ENCODE results near the gene PPP1R27.
"Not testable (repeated sequence)": the region's sequence is repeated elsewhere in the genome, so short reads cannot be mapped to it uniquely, and the experiment has no call there.

PPP1R27 gene

GRCh38 chr17:81845361-81845760 is 10.5 kb upstream of the PPP1R27 start:
- TF ChIP-seq POLR2A (IDR thresholded peaks at IDR 0.05; ENCODE audit: low read depth, low read length): no peak
- TF ChIP-seq TAF1 (IDR thresholded peaks at IDR 0.05; ENCODE audit: borderline replicate concordance, low read depth, low read length): no peak
- no peak for TF ChIP-seq POLR2AphosphoS5 (IDR thresholded peaks at IDR 0.05; ENCODE audit: low read depth, low read length)
- FAIRE-seq (no peak), DNase-seq (ENCODE audit: insufficient read length) (no peak)

DNA sequence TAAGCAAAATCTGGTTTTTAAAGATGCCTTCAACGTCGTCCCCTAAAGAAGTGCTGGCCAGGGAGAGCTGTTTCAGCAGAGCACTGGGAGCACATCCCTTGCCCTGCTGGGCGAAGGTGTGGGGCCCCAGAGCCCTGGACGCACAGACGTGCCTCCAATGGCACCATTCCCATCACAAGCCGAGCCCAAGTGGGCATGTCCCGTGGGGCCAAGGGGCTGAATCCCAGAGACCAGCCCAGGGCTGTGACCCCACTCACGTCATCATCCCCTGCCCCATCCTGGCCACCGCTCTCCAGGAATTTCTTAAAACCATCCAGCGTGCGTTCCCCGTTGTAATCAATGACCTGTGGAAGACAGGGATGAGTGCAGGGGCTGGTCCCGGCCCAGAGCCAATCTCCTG is 10.0 kb upstream of the PPP1R27 start:
- TF ChIP-seq TAF1 (IDR thresholded peaks at IDR 0.05; ENCODE audit: borderline replicate concordance, low read depth, low read length) (no peak), POLR2A (IDR thresholded peaks at IDR 0.05; ENCODE audit: low read depth, low read length) (no peak), POLR2AphosphoS5 (IDR thresholded peaks at IDR 0.05; ENCODE audit: low read depth, low read length) (no peak)
- no peak for FAIRE-seq
- DNase-seq (ENCODE audit: insufficient read length): no peak

DNA sequence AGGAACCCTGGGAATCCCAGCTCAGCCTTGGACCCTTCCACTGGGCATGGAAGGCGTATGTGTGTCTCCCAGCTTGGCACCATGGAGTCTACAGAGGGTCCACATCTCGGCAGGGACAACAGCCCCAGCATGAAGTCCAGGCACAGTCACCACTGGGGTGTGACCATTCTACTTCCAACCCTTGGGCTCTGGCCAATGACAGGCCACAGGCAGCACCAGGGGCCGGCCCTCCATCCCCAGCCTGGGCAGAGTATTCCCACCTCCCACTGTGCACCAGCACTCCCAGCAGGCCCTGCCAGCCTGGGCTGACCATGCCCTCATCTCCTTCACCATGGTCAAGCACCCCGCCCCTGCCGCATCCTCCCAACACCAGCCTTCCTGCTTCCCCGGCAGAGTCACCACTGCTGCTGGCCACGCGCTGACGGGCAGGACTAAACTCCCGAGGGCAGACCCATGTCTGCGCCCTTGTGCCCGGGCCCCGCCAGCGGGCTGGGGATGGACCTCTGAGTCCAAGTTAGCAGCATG is 9.5 kb upstream of the PPP1R27 start:
- DNase-seq (ENCODE audit: insufficient read length) (no peak), FAIRE-seq (no peak)

GRCh38 chr17:81843713-81844326 is 9.0 kb upstream of the PPP1R27 start:
- no peak for FAIRE-seq
- no peak for TF ChIP-seq POLR2A (IDR thresholded peaks at IDR 0.05; ENCODE audit: low read depth, low read length)
- no peak for TF ChIP-seq POLR2AphosphoS5 (IDR thresholded peaks at IDR 0.05; ENCODE audit: low read depth, low read length)
- TF ChIP-seq TAF1 (IDR thresholded peaks at IDR 0.05; ENCODE audit: borderline replicate concordance, low read depth, low read length): no peak
- DNase-seq (ENCODE audit: insufficient read length): no peak

More for the DNA sequence above, 9.5 kb upstream of the PPP1R27 start:
- no peak for TF ChIP-seq TAF1 (IDR thresholded peaks at IDR 0.05; ENCODE audit: borderline replicate concordance, low read depth, low read length)
- no peak; the same call in 1 of the 2 replicates for TF ChIP-seq POLR2A (IDR thresholded peaks at IDR 0.05; ENCODE audit: low read depth, low read length)
- no peak for TF ChIP-seq POLR2AphosphoS5 (IDR thresholded peaks at IDR 0.05; ENCODE audit: low read depth, low read length)

- FAIRE-seq (no peak), DNase-seq (ENCODE audit: insufficient read length) (no peak)
- TF ChIP-seq TAF1 (IDR thresholded peaks at IDR 0.05; ENCODE audit: borderline replicate concordance, low read depth, low read length): no peak
- peak; percentile 11; the same call in 1 of the 2 replicates for TF ChIP-seq POLR2A (IDR thresholded peaks at IDR 0.05; ENCODE audit: low read depth, low read length)
These were observed 8.1 kb upstream of the PPP1R27 start for GRCh38 chr17:81842725-81843504.

- TF ChIP-seq POLR2AphosphoS5 (IDR thresholded peaks at IDR 0.05; ENCODE audit: low read depth, low read length) (no peak), POLR2A (IDR thresholded peaks at IDR 0.05; ENCODE audit: low read depth, low read length) (no peak), TAF1 (IDR thresholded peaks at IDR 0.05; ENCODE audit: borderline replicate concordance, low read depth, low read length) (no peak)
- DNase-seq (ENCODE audit: insufficient read length): no peak
- no peak for FAIRE-seq
These were observed 7.5 kb upstream of the PPP1R27 start for GRCh38 chr17:81842378-81842724.

DNA sequence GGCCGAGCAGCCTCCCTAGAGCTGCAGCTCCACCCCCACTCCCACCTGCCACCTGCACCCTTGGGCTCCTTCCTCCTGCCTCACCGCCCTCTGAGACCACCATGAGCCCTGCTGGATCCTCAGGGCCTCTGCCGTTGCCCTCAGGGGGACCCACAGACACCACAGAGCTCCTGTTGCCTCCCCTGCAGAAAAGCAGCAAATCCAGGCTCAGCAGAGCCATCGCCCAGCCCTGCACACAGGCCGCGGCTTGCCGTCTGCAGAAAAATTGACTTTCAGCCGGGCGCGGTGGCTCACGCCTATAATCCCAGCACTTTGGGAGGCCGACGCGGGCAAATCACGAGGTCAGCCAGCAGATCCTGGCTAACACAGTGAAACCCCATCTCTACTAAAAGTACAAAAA is 7.0 kb upstream of the PPP1R27 start:
- DNase-seq (ENCODE audit: insufficient read length): no peak
- FAIRE-seq: no peak
- TF ChIP-seq POLR2A (IDR thresholded peaks at IDR 0.05; ENCODE audit: low read depth, low read length) (no peak), TAF1 (IDR thresholded peaks at IDR 0.05; ENCODE audit: borderline replicate concordance, low read depth, low read length) (no peak), POLR2AphosphoS5 (IDR thresholded peaks at IDR 0.05; ENCODE audit: low read depth, low read length) (no peak)

GRCh38 chr17:81840826-81841778 is 6.3 kb upstream of the PPP1R27 start:
- no peak for FAIRE-seq
- TF ChIP-seq TAF1 (IDR thresholded peaks at IDR 0.05; ENCODE audit: borderline replicate concordance, low read depth, low read length) (no peak), POLR2AphosphoS5 (IDR thresholded peaks at IDR 0.05; ENCODE audit: low read depth, low read length) (no peak), POLR2A (IDR thresholded peaks at IDR 0.05; ENCODE audit: low read depth, low read length) (no peak)
- DNase-seq (ENCODE audit: insufficient read length): no peak

DNA sequence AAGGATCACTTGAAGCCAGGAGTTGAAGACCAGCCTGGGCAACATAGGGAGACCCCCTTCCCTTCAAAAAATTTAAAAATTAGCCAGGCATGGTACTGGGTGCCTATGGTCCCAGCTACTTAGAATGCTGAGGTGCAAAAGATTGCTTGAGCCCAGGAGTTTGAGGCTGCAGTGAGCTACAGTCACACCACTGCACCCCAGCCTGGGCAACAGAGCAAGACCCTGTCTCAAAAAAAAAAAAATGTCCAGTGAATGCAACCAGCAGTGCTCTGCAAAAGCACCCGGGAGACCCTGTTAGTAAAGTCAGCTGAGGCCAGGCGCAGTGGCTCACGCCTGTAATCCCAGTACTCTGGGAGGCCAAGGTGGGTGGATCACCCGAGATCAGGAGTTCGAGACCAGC is 5.2 kb upstream of the PPP1R27 start:
- not testable (repeated sequence) for DNase-seq (ENCODE audit: insufficient read length); FAIRE-seq

DNA sequence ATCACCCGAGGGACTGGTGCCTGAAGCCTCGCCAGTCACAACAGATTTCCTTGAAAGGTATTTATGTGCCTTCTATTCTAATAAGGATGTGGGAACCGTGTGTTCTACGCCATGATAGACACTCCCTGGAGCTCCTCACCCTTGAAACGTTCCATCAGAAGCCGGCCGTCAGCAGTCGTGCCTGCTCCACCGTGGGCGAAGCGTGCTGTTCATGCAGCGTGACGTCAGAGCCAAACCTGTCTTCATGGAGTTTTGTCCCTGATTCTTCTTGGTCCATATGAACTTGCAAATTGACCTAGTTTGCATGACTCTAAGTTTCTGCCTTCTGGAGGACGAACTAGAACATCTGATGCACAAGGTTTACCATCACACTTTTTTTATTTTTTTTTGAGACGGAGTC is 4.5 kb upstream of the PPP1R27 start:
- no peak for FAIRE-seq
- TF ChIP-seq POLR2A (IDR thresholded peaks at IDR 0.05; ENCODE audit: low read depth, low read length) (no peak), TAF1 (IDR thresholded peaks at IDR 0.05; ENCODE audit: borderline replicate concordance, low read depth, low read length) (no peak), POLR2AphosphoS5 (IDR thresholded peaks at IDR 0.05; ENCODE audit: low read depth, low read length) (no peak)
- no peak for DNase-seq (ENCODE audit: insufficient read length)

DNA sequence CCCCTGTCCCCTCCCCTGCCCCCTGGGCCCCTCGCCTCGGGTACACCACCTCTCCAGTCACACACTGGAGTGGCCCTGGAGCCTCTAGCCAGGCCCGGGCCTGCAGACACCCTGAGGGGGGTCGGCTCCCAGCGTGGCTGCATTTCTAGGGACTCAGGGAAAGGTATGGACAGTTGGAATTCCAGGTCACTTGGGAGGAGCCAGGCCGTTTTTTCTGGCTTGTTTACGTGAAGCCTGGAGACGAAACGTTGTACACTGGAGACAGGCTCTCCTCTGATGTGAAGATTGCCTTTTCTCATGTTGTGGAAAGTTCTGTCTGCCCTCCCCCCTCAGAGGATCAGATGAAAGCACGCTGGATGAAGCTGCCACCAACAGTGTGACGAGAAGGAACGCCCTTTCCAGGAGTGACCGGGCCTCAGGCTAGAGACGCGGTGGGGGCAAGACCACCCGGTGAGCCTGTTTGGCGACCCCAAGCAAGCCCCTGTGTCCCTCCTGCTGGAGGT is 4.0 kb upstream of the PPP1R27 start:
- DNase-seq (ENCODE audit: insufficient read length): no peak
- TF ChIP-seq POLR2A (IDR thresholded peaks at IDR 0.05; ENCODE audit: low read depth, low read length) (no peak), TAF1 (IDR thresholded peaks at IDR 0.05; ENCODE audit: borderline replicate concordance, low read depth, low read length) (no peak), POLR2AphosphoS5 (IDR thresholded peaks at IDR 0.05; ENCODE audit: low read depth, low read length) (no peak)
- no peak for FAIRE-seq

Measured in GM12892 (cell line).